Activated CD4-positive, alpha-beta T cell treated with anti-CD3 and anti-CD28 coated beads, Interleukin-2, amount 50 U/mL, for 48 hours (primary cell): ENCODE data around the gene TNC.

Experiments
- DNase-seq, 2 experiments: peaks; one replicate each; pipeline ENCODE4 v3.0.0-alpha.2; 2020

TNC gene

GRCh38 chr9:115098226-115098965 is 19.6 kb downstream of the TNC start:
- DNase-seq = no peak

GRCh38 chr9:115093520-115093919 is 24.4 kb downstream of the TNC start:
- no peak for DNase-seq

GRCh38 chr9:115090486-115090885 is 27.5 kb downstream of the TNC start:
- DNase-seq = no peak

- no peak for DNase-seq
Observed at GRCh38 chr9:115088860-115089259, 29.1 kb downstream of the TNC start.

GRCh38 chr9:115086886-115087285 is 31.1 kb downstream of the TNC start:
- no peak for DNase-seq

DNA sequence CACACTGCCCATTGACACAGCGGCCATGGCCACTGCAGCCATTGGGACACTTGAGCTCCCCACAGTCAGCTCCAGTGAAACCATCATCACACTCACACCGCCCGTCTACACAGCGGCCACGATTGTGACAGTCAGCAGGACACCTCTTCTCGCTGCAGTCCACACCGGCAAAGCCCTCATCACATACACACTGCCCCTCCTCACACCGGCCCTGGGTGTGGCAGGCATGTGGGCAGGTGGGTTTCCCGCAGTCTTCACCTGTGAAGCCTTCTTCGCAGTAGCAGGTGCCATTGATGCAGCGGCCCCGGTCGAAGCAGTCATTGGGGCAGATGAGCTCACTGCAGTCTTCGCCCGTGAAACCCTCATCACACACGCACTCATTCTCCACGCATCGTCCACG is 31.5 kb downstream of the TNC start:
- no peak for DNase-seq

DNA sequence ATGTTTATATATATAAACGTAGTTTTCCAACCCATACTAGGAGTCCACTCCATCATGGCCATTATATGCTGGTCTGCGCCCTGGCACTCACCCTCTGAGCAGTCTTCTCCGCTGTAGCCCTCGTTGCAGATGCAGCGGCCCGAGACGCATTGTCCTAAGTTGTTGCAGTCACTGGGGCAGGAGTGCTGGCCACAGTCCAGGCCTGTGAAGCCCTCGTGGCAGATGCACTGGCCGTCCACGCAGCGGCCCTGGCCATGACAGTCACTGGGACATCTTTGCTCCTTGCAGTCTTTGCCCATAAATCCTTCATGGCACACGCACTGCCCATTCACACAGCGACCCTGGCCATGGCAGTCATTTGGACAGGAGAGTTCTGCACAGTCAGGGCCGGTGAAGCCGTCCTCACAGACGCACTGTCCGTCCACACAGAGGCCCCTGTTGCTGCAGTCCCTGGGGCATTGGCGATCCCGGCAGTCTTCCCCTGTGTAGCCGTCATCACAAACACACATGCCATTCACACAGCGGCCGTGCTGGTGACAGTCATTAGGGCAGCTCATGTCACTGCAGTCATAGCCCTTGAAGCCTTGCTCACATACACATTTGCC is 32.1 kb downstream of the TNC start:
- DNase-seq = no peak

DNA sequence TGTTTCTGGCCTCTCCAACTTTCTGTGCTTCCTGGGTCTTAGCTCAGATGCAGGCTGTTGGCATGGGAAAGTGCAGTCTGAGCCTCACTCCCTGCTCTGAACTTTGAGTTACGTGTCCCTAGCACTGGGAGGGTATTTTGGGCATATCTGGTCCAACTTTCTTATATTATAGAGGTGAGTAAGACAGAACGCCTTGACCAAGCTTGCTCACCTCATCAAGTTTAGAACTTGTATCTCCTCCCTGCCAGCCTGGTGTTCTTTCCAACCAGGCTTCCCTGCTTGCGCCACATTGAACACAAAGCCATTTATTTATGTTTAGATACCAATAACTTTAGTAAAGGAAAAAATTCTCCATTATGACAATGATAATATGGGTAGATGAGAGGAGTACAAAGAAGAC is 33.2 kb downstream of the TNC start:
- DNase-seq = no peak

- DNase-seq = no peak
Observed at GRCh38 chr9:115084157-115084556, 33.8 kb downstream of the TNC start.

DNA sequence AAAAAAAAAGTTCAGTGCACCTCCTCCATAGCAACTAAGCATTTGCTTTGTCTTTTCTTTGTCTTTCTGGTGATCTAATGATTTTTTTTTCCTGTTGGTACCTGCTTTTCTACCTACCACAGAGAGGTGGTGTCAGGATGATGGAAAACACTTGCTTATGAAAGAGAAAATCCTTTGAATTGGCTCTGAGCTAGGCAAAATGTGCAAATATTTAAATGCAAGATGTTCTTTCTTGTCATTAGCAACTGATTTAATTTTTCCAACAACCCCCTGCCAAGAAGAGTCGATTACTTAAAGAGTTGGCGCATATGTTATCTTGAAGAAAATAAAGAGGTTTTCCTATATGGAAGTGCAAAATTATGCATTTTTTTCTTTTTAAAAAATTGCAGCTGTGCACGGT is 37.7 kb downstream of the TNC start:
- DNase-seq = no peak

DNA sequence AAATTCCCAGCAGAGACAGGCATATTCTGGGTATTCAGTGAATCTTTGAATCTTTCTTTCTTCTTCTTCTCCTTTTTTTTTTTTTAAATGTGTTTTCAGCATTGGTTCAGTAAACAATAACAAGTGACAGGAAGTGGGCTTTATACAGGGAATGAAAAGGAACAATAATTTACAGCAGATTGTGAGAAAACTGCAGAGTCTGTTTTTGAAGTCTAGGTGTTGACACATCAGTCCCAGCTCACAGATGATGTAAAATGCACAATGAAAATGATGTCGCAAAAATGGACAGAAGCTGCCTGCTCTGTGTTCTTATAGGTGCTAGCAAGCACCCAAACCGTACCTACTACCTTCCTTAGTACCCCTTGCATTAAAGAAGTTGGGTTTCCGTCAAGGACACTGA is 38.8 kb downstream of the TNC start:
- DNase-seq = no peak

DNA sequence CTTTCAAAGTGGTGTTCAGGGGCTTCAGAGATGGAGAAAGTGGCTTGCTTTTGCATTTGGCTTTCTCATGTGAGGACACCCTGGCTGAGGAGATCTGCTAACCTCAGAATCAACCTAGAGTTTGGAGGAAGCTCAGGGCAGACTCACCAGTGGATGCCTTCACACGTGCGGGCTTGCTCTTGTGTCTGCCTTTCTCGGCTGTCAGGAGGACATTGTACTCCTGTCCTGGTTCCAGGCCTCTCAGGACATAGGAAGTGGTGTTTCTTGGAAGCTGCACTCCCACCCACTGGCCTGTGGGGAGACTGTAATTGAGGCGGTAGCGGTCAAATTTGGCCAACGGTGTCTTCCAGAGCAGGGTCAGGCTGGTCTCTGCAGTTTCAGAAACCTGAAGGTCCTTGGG is 44.5 kb downstream of the TNC start:
- no peak for DNase-seq

- DNase-seq = no peak
Observed at GRCh38 chr9:115071176-115071575, 46.8 kb downstream of the TNC start.

- no peak for DNase-seq
Observed at GRCh38 chr9:115069771-115070170, 48.2 kb downstream of the TNC start.

DNA sequence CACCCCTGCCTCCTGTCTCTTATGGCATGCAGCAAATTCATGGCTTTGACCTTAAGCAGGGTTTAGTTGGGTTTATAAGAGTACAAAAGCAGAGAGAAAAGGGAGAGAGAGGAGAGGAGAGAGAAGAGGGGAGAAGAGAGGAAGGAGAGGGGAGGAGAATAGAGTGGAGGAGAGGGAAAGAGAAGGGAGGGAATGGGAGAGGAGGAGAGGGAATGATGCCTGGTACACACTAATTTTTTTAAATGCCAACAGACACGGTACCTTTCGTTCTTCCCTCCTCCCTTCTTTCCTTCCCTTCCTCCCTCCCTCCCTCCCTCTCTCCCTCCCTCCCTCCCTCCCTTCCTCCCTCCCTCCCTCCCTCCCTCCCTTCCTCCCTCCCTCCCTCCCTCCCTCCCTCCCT is 48.7 kb downstream of the TNC start:
- no peak for DNase-seq

DNA sequence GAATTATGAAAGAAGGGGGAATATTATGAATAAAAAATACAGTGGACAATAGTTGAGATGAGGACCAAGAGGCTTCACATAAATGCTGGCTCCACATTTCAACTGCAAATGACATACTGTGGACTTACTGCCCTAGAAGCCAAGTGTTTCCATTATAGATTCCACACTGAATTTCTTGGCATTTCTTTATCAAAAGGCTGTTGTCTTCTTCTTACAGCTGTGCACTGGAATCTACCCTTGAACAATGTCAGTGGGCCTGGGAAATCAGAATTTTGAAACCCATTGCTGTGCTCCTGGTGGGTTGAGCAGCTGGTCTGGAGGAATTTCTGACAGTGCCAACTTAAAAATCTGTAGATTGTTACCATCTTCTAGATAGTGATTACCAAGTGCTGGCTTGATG is 49.9 kb downstream of the TNC start:
- DNase-seq = no peak

DNA sequence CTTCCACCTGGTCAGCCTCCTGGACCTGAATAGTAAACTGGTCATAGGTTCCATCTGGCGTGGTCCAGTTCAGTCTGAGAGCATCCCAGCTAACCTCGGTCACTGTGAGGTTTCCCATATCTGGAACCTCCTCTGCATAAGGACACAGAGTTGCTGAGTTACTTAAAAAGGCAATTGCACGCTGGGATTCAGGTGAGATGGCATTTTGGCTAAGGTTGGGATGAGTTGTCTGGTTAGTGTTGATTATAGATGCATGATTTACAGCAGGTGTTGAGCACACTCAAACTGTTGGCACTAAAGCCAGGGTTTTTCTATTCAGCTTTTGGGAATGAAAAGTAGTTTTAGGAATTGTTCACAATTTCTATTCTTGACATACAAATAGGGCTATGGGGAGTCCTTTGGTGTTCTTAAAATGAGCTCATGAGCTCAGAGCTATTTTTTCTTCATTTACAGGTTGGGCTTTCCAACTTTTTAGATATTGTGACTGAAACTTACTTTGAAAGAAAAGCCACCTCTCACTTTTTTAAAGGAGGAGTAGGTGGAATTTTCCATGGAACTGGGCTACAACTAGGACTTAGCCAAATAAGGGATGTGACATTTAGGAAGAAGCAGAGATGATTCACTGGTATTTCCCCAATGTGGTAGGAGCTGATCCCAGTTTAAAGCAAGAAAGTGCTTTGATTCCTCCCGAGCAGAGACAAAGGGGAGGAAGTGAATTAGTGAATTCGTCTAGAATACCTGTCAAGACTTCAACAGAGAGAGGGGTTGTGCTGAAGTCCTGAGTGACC is 54.7 kb downstream of the TNC start:
- DNase-seq = no peak

- DNase-seq = no peak
Observed at GRCh38 chr9:115058684-115059315, 59.2 kb downstream of the TNC start.

DNA sequence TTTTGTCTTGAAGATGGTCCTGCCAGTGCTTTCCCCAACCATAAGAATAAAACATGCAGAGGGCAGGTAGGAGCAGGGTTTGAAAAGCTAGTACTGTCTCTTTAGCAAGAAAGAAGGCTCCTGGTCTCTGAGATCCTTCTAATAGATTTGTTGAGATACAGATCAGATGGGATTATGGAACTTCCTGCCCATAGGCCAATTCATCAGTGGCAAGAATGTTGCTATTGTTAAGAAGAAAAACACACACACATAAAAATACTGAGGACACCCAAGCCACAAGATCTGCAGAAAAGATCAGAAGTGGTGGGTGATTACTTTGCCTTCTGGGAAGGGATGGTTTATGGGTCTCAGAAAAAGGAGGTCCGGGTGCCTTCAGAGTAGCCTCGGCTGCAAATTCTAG is 59.8 kb downstream of the TNC start:
- DNase-seq = no peak

DNA sequence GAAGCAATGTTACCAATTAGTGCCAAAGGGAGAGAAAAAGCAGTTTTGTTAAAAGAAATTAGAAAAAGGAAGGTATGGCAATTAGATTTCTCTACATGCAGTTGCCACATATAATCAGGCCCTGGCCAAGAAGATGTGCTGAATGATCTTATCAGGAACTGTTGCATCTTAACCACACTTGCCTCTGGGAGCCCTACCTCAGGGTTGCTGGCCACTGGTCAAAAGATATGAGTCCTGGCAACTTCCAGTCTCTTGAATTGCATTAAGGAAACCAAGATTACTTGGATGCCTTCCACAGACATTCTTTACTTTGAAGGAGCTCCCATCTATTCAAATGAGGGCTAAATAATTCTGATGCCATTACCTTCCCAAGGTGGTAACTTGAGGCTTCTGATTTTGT is 60.4 kb downstream of the TNC start:
- DNase-seq = no peak

DNA sequence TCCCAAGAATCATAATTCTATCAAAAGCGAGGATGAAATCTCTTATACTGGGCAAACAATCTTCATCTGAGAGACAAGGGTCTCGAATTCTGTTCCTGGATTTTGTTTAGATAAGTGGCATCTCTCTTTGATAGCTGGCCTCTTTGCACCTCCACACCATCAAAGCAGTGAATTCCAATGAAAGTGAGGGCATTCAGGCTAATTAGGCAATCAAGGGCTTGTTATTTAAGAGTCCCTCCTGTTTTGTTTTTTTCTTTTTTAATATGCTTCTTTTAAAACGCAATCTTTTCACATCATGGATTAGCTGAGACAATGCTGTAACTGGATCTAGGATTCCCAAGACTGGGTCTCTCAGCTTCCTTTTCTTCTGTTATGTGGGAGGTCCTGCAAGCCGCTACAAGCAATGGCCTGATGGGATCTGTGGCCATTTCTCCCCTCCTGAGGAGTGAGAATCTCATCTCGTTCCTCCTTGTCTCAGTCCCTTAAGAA is 67.9 kb downstream of the TNC start:
- DNase-seq = no peak

GRCh38 chr9:115046824-115047223 is 71.1 kb downstream of the TNC start:
- DNase-seq = no peak

DNA sequence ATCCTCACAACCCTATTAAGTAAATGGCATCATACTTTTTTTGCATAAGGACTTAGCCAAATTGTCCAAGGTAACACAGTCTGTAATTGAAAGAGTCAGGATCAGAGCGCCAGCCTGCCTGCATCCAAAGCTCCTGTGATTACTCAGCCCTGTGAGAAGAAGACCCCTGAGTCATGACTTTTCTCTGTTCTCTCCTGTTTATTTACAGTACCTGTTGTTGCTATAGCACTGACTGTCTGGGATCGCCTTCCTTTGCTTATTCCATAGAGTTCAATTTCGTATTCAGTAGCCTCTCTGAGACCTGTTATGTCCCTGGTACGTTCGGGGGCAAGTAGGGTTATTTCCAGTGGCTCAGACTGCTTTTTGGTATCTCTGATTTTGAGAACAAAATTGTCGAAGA is 71.8 kb downstream of the TNC start:
- no peak for DNase-seq

GRCh38 chr9:115043632-115044031 is 74.3 kb downstream of the TNC start:
- DNase-seq = no peak
